ENCODE measurements around the gene A1BG. TPM values are rescaled to one million over a fixed set of nuclear protein-coding genes. Genes with fewer than 3 reads are reported as not detected.

A1BG gene
- total and polyA plus RNA-seq, 2 of the 13 experiments (the other 11 are each of a cell fraction or from before 2014, with no cell fraction given) = 14.7 to 41.4 TPM

GRCh38 chr19:58352760-58353671 lies at the start of gene A1BG (continued):
- TF ChIP-seq ZBTB40 (IDR thresholded peaks at IDR 0.05) (no peak), ZBTB40 (CRISPR knock-in tag; IDR thresholded peaks at IDR 0.05) (no peak), ZBTB38 (CRISPR knock-in tag; IDR thresholded peaks at IDR 0.05) (0 out of 2 replicates have a peak, but pooled peaks have one; percentile 7), ZNF670 (CRISPR knock-in tag; IDR thresholded peaks at IDR 0.05; ENCODE audit: borderline replicate concordance) (no peak), HNRNPUL1 (IDR thresholded peaks at IDR 0.05; ENCODE audit: low read depth, low read length) (no peak), PAX8 (CRISPR knock-in tag; IDR thresholded peaks at IDR 0.05; ENCODE audit: borderline replicate concordance) (no peak), ZNF235 (CRISPR knock-in tag; IDR thresholded peaks at IDR 0.05; ENCODE audit: borderline replicate concordance) (no peak), ZBTB26 (CRISPR knock-in tag; IDR thresholded peaks at IDR 0.05; ENCODE audit: borderline replicate concordance) (no peak), SP2 (CRISPR knock-in tag; IDR thresholded peaks at IDR 0.05) (no peak), ZNF276 (CRISPR knock-in tag; IDR thresholded peaks at IDR 0.05; ENCODE audit: low read depth) (no peak), ARNT2 (CRISPR knock-in tag; IDR thresholded peaks at IDR 0.05; ENCODE audit: low read depth) (0 out of 2 replicates have a peak, but pooled peaks have one; percentile 34), ZNF225 (CRISPR knock-in tag; IDR thresholded peaks at IDR 0.05) (no peak), NFYB (CRISPR knock-in tag; IDR thresholded peaks at IDR 0.05) (no peak), TBL1XR1 (IDR thresholded peaks at IDR 0.05; ENCODE audit: borderline replicate concordance, low read length, partially characterized antibody) (no peak), ZNF501 (CRISPR knock-in tag; IDR thresholded peaks at IDR 0.05) (0 out of 2 replicates have a peak, but pooled peaks have one; percentile 12), MZF1 (CRISPR knock-in tag; IDR thresholded peaks at IDR 0.05; ENCODE audit: borderline replicate concordance) (no peak), REXO4 (CRISPR knock-in tag; IDR thresholded peaks at IDR 0.05; ENCODE audit: borderline replicate concordance) (no peak)
